GM21423 (cell line): ENCODE data around the gene CORO2A.
"Not testable (repeated sequence)": the region's sequence is repeated elsewhere in the genome, so short reads cannot be mapped to it uniquely, and the experiment has no call there.

Experiments used
- ATAC-seq: cut with Tn5 transposase; IDR thresholded peaks from one replicate; pipeline ENCODE4 v1.9.1; 2021; ENCODE audit warnings: mild to moderate bottlenecking, moderate library complexity; ENCODE audit not compliant: unreplicated experiment

Gene CORO2A

DNA sequence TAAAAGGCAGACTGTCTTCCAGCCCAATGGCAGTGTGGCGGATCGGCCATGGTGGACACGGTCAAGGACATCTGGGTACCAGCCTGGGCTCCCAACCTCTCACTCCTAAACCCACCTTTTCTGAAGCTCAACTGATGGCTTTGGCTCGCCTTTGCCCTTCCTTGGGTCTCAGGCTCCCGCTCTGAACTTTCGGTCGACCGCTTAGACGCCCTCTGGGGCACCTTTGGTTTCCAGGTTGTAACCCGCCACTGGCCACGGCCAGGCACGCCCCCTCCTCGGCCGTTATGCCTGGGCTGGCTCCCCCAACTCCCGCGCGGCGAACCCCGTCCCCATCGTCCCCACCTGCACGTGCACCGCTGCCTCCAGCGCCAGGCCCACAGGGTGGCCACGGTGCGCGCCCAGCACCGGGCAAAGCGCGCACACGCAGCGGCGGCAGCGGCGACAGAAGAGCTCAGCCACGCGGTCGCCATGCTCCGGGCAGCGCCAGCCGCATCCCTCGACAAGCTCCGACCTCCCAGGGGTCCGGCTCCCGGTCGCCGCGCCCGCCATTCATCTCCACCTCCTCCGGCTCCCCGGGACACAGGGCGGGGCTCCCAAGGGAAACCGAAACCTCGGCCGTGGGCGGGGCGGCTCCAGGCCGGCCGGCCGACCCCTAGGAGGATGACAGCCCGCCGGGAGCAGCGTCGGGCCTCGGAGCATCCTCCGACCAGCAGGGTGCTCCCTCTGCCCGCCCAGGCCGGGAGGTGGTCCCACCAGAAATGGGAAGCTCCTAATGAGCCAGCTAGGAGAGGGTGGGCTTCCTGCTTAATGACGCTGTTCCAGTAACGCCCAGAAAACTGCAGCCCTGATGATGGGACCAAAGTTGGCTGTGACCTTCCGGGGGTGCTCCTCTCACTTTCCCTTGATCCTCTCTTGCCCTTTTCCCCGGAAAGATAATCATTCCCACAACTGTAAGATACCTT lies 73.5 kb downstream of the CORO2A start, which contains the start of gene TRIM14:
Gene TRIM14 (minus strand): TSS at position 583 of the 962 bp plus-strand sequence. CDS start 34 bp downstream, at position 549.
- peak; percentile 62 for ATAC-seq

DNA sequence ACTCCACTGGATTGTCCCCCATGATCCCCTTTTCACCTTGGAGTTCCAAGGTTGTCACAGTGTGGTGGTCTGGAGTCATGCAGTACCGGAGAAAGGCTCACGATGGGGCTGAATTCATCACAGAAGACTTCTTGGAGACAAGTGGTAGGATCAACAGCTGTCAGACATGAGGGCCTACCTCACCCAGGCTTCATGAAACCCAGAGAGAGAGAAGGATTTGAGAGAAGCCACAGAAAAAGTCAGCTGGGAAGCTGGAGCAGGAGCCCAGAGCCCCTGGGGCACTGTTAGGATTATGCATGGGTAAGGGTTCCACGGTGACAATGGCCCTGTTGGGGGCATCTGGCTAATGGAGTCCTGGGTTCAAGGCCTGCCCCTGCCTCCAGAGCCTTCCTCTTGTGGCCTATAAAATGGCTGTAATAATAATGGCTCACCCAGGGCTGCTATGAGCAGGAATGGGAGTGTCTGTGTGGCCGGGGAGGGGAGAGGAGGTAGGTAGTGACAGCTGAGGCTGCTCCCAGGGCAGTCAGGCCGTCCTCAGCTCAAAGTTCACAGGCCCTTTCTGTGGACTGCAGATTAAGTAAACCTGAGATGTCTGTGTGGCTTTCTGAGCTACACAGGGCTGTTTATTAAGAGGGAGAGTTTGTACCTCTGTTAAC lies 74.3 kb downstream of the CORO2A start:
- ATAC-seq, result peak; percentile 58

DNA sequence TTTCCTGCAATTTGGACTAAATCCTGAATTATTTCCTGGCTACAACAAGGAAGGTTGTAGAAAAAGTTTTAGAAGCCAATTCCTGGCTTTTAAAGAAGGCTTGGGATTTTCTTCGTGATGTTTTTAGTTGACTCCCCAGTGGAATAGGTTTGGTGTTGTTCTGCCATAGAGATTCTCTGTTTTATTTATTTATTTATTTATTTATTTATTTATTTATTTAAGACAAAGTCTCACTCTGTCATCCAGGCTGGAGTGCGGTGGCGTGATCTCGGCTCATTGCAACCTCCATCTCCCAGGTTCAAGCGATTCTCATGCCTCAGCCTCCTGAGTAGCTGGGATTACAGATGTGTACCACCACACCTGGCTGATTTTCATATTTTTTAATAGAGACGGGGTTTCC lies 75.3 kb downstream of the CORO2A start:
- not testable (repeated sequence) for ATAC-seq

DNA sequence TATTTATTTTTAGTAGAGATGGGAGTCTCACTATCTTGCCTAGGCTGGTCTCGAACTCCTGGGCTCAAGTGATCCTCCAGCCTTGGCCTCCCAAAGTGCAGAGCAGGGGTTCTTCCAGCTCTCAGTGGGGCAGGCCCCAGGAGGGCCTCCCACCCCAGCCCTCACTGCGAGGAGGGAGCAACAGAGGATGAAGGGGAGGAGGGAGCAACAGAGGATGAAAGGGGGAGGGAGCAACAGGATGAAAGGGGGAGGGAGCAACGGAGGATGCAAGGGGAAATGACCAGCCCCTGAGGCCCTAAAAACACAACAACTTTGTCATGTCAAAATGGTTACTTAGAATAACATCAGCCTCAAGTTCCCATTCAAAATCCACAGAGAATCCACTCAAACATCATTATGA lies 83.4 kb downstream of the CORO2A start:
- ATAC-seq, result no peak

DNA sequence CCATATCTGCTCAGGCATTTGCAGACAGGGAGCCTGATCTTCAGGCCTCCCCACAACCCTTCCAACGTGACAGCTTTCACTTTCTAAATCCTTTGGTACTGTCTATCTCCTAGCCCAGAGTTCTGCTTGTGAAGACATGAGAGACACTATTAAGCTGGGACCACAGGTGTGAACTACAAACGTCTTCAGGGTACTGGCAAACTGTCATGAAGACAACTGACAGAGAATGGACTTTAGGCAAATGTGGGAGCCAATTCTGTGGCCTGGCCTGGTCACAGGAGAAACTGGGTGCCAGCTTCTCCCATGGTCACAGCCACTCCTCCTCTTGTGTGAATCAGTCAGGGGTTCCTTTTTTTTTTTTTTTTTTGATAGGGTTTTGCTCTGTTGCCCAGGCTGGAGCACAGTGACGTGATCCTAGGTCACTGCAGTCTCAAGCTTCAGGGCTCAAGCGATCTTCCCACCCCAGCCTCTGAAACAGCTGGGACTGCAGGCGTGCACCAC lies 83.9 kb downstream of the CORO2A start:
- ATAC-seq, result peak; percentile 77

DNA sequence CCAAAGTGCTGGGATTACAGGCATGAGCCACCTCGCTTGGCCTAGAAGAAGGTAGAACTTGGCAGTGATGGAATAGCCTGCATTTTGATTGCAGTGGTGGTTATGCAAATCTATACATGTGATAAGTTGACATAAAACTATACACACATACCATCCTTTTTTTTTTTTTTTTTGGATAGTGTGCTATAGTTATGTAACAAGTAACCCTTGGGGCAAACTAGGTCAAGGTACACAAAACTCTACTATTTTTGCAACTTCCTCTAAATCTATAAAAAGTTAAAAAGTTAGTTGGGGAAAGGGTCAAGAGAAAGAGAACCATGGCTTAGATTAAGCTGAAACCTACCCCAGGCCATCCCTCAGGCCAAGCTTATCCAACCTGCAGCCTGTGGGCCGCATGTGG lies 84.5 kb downstream of the CORO2A start:
- peak; percentile 20 for ATAC-seq

DNA sequence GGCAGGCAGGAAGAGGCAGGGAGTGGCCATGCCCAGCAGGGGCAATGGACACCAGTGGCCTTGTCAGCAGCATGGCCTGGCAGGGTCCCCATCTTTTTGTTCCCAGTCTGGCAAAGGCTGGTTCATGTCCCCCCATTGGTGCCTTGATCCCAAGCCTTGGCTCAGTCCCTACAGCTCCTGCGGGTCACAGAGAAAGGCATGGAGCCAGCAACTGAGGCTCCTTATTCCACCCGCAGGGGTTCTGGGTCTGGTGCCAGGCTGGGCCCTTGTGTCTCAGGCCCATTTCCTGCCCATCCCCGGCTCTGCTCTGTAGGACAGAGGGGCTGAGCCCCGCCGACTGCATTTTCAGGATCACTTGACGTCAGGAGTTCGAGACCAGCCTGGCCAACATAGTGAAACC lies 87.4 kb downstream of the CORO2A start:
- ATAC-seq, result no peak

DNA sequence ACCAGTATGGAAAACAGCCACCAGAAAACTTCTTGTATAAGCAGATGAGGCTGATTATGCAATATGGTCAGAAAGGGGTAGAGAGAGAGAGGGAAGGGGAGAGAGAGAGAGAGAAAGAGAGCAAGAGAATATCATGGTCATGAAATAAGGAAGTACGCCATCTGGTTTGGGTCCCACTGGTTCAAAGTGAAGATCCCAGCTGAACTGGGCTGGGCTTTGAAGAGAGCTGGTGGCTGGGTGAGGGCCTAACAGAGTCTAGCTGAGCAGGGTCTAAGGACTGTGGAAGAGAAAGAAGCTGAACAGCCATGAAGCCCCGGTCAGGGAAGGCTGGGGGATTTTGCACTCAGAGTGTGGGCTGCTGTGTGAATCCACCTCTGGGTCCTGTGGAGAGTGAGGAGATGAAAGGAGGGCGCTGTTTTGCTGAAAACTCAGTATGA lies 88.0 kb downstream of the CORO2A start:
- ATAC-seq, result no peak

DNA sequence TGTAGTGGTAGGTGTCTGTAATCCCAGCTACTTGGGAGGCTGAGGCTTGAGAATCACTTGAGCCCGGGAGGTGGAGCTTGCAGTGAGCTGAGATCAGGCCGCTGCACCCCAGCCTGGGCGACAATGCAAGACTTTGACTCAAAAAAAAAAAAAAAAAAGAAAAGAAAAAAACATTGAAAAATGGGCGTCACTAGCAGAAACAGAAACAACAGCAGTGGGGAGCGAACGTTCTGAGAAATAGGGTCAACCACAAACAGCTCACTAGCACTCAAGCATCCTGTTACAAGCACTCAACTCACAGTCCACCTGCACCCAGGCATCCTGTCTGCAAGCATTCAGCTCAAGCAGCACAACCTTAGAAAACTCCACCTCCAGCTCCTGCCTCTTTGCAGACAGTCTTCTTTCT lies 90.6 kb downstream of the CORO2A start:
- ATAC-seq, result peak; percentile 96

DNA sequence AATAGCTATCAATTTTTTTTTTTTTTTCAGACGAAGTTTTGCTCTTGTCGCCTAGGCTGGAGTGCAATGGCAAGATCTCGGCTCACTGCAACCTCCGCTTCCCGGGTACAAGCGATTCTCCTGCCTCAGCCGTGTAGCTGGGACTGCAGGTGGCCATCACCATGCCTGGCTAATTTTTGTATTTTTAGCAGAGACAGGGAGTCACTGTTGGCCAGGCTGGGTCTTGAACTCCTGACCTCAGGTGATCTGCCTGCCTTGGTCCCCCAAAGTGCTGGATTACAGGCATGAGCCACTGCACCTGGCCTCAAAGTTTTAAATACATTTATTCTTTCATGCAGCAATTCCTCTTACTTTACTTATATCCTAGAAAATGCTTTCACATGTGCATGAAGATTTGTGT lies 91.0 kb downstream of the CORO2A start:
- ATAC-seq, result no peak

DNA sequence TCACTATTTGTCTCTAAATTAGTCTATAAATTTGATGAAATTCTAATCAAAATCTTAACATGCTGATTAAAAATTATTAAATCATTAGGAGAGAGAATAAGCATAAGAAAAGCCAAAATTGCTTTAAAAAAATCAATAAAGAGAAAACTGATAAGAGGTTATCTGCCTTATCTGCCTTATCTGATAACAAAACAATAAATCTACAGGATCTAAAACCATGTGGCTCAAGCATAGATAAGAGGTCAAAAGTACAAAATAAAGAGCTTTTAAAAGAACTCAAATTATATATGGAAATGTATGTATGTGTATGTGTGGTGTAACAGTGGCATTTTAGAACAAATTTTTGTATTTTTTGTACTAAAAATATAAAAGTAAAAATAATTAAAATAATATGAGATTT lies 92.0 kb downstream of the CORO2A start:
- ATAC-seq, result no peak

DNA sequence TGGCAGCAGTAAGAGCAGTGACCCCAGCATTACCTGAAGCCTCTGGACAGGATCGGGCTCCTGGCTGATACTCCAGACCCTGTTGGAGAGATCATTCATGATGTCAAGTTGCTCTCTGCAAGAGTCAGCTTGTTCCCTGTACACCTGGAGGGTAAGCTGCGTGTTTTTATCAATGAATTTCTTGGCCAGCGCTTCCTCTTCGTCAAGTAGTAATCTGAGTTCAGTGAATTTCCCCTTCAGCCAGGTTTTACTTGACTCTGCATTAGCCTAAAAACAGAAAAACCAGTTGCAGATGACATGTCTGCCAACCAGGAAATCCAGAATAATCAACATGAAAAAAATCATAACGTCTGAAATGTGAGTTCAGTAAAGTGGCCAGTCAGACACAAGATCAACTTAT lies 92.5 kb downstream of the CORO2A start:
- ATAC-seq, result no peak

DNA sequence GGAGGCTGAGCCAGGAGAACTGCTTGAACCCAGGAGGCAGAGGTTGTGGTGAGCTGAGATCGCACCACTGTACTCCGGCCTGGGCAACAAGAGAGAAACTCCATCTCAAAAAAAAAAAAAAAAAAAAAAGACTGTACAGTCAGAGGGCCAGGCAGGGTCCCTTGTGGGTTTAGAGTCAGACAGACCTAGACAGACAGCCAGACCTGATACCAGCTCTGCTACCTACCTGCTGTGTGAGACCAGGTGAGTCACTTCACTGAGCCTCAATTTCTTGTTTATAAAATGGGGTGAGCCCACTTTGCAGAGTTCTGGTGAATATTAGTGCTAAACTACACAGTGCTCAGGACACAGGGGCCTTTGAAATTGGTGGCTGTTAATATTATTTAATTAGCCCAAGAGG lies 93.1 kb downstream of the CORO2A start:
- no peak for ATAC-seq

DNA sequence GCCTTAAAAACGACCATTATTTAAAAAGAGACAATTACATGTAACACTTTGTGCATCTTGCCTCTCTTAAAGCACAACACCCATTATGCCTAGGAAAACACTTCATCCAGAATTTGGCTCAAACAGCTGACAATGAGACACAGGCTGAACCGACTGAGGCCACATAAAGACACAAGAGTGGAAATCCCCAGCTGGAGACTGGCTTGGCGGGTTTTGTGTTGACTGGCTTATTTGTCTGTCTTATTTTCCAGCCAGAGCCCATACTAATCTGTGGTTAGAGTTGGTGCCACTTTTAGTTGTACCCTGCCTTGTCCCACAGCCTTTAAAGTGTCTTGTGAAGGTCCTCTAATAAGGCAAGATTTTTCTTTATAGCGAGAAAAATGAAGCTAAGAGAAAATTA lies 94.6 kb downstream of the CORO2A start:
- ATAC-seq, result no peak

DNA sequence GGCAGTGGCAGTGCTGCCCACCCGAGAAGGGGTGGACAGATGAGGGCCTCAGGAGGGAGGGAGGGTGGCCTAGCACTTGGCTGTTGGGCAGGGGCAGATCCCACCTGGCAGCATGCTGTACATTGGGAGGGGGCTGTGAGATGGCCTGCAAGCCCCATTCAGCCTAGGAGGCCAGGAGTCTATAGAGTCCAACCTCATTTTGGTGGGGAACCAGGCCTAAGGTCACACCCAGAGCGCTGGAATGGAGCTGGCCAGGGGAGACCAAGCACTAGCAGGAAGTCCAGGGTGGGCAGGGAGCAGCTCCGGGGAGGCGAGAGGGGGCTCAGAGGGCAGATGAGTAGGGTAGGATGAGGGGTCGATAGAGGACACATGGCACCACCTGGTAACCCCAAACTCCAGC lies 96.3 kb downstream of the CORO2A start:
- ATAC-seq, result no peak

DNA sequence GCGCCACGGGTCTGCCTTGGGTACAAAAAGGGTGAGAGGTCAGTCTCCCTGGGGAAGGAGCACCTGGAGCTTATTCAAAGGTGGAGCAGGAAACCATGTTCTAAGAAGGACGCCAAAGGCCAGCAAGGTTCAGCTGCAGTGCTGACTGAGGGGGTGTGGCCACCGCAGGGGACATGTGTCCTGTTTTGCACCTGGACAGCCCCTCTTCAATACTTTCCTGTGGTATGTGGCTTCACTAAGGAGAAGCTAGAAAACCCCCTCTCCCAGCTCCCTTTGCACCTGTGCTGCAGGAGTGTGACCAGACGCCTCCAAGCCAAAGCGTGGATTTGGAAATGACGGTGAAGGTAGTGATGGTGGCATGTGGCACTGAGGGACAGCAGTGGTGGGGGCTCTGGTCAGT lies 97.0 kb downstream of the CORO2A start:
- ATAC-seq, result no peak

DNA sequence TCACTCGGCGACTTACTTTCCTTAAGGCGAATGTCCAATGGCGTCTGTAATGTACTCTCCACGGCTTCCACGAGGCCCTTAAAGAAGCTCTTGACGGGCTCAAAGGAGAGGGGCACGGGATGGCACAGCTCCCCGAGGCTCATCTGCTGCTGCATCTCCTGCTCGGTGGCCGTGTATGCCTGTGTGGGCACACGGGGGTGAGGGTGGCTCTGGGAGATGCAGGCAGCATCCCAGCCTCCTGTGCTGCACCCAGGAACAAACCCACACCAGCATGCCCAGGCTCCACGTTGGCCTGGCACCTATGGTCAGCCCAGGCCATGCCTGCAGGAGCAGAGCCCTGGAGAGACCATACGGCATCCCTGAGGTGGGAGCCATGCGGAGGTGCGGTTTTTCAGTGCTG lies 97.6 kb downstream of the CORO2A start:
- ATAC-seq, result no peak

DNA sequence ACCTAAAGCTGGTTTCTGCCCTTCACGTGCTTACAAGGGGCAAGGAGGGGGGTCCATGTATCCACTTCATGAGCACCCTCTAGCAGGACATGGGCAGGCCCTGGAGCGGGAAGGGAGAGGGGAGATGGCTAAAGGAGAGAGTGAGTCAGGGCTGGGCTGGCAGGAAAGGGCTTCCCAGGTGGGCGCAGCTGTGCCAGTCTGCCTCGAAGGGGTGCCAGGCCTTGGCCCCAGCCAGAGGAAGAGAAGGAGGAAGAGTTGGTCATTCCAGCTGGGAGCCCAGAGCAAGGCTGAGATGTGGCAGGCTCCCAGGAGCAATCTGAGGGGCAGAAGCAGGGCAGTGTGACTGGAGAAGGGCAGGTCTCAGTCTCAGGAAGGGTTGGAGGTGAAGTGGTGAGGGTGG lies 98.1 kb downstream of the CORO2A start:
- ATAC-seq, result no peak

DNA sequence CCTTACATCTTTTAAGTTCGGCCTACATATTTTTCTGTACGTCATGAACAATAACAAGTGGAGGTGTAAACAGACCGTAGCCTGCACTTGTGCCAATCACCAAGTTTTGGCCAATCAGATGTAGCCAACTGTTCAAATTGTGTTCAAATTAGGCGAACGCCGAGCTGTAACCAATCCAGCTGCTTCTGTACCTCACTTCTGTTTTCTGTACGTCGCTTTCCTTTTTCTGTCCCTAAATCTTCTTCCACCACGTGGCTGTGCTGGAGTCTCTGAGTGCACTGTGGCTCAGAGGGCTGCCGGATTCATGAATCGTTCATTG lies 99.9 kb downstream of the CORO2A start:
- ATAC-seq, result no peak

DNA sequence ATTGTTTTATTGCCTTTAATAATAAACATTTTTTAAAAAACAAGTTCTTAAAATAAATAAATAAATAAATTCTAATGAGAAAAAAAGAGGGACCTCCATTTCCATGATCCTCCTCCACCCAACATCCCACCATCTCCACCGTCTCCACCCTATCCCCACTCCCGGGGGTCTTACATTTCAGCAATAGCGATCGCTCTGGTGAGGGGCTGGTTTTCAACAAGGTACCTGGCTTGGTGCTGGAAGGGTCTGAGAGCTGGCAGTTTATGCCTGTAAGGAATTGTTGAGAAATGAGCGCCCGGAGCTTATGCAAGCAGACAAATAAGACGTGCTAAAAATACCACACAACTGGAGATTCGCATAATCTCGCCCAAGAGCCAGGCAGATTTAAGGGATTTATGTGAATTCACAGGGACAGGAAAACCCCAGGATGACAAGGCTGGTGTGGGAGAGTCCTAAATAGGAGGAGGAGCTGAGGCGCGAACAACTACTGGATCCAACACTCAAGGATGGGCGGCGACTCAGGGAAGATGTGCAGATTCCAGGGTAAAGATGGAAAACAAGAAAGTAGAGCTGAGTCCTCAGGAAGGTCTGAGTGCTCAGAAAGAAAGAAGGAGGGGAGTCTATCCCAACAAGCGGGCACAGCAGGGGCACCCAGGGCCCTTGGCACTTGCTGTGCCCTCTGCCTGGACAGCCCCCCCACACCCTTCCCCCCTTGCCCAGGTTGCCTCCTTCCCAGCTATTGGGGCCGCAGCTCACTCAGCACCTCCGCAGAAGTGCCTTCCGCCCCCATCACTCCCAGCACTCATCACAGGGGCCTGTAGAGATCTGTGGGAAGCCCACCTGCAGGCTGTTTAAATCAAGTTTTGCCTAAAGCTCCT lies 100.5 kb downstream of the CORO2A start:
- ATAC-seq, result no peak

DNA sequence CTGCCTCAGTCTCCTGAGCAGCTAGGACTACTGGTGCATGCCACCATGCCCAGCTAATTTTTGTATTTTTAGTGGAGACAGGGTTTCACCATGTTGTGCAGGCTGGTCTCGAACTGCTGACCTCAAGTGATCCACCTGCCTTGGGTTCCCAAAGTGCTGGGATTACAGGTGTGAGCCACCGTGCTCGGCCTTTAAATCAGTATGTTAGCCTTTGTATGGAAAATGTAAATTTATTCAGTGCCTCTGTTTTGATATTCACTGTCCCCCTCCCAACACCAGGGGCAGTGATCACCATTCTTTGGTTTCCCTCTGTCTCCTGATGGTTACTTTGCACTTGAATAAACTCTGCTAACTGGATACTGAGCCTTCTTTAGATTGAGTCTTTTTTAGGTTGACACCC lies 101.8 kb downstream of the CORO2A start:
- ATAC-seq, result not testable (repeated sequence)
